Large intestine (tissue), 3 donors: Measurements from ENCODE around the gene ATR. TPM values are rescaled to one million over a fixed set of nuclear protein-coding genes. Genes with fewer than 3 reads are reported as not detected.
A peak's percentile ranks its signal among the peaks of the same experiment; 100 is the strongest.
"Not testable (repeated sequence)": the region's sequence is repeated elsewhere in the genome, so short reads cannot be mapped to it uniquely, and the experiment has no call there.

Experiments used
- DNase-seq, 2 donors: peaks; one replicate each; pipeline versions ENCODE4 v3.0.0 to v3.0.0-alpha.2; 2013
- H3K27ac ChIP-seq: one replicate; pipeline ENCODE4 v1.5.1; 2013; ENCODE audit warnings: low read length
- H3K27me3 ChIP-seq: 2 replicates; pipeline ENCODE4 v1.6.1; 2013; ENCODE audit warnings: low read length; ENCODE audit not compliant: control insufficient read depth, insufficient read depth
- H3K36me3 ChIP-seq: 2 replicates; pipeline ENCODE4 v1.6.1; 2013; ENCODE audit warnings: low read length; ENCODE audit not compliant: control insufficient read depth, insufficient read depth
- H3K4me1 ChIP-seq: one replicate; pipeline ENCODE4 v1.6.1; 2013; ENCODE audit warnings: low read length; ENCODE audit not compliant: control insufficient read depth, insufficient read depth
- H3K4me3 ChIP-seq: one replicate; pipeline ENCODE4 v1.5.1; 2013; ENCODE audit warnings: low read length
- H3K9me3 ChIP-seq: one replicate; pipeline ENCODE4 v1.6.1; 2013; ENCODE audit warnings: mild to moderate bottlenecking, low read depth, low read length, moderate library complexity; ENCODE audit not compliant: control insufficient read depth
- WGBS: methylation state at CpG from one replicate; pipeline ENCODE4 v1.1.5; 2013; ENCODE audit warnings: low lambda C conversion rate; ENCODE audit not compliant: insufficient coverage; 5-methylcytosine and 5-hydroxymethylcytosine counted together
- polyA plus RNA-seq: library from polyadenylated mRNA; unstranded; fragments of 120-200 nt; gene quantifications from one replicate; pipeline ENCODE4 v1.2.1, GENCODE V29; 2013

Gene ATR
- polyA plus RNA-seq, 1 donor = 18.6 TPM

GRCh38 chr3:142450881-142451280, 127.7 kb downstream of the ATR start:
- WGBS = no CpG with 5 or more reads among the region's 5 CpGs
- no peak overlapping the region for H3K27ac ChIP-seq
- no peaks in the 10 kb centered on the region for H3K4me1 ChIP-seq
- no peak for DNase-seq
- no peaks in the 10 kb centered on the region for H3K9me3 ChIP-seq
- peaks cover 9% of the 10 kb centered on the region for H3K36me3 ChIP-seq
- H3K4me3 ChIP-seq = no peak overlapping the region
- H3K27me3 ChIP-seq = no peaks in the 10 kb centered on the region

- no peaks in the 10 kb centered on the region for H3K9me3 ChIP-seq
- WGBS = 92% methylated on average over 2 of the region's 3 CpGs
These were observed 128.3 kb downstream of the ATR start for GRCh38 chr3:142450189-142450588.

GRCh38 chr3:142447852-142448823, 130.4 kb downstream of the ATR start, which contains the start of gene XRN1:
Gene XRN1, minus strand, starts transcription at chr3:142448037. Its CDS starts 93 bp downstream, at chr3:142447944.
- Histone ChIP-seq H3K4me1 (no peaks in the 10 kb centered on the region), H3K9me3 (no peaks in the 10 kb centered on the region), H3K27ac (peak within 1 kb of the TSS; percentile 96), H3K4me3 (peak within 1 kb of the TSS; percentile 78), H3K36me3 (peaks cover 14% of the 10 kb centered on the region), H3K27me3 (no peaks in the 10 kb centered on the region)
- peak; percentile 94 to 96 for DNase-seq
- WGBS = 18% methylated on average over 10 of the region's 52 CpGs

More at GRCh38 chr3:142450189-142450588, 128.3 kb downstream of the ATR start:
- no peak for DNase-seq
- Histone ChIP-seq H3K27me3 (no peaks in the 10 kb centered on the region), H3K36me3 (peaks cover 9% of the 10 kb centered on the region), H3K27ac (no peak overlapping the region), H3K4me1 (no peaks in the 10 kb centered on the region), H3K4me3 (no peak overlapping the region)

GRCh38 chr3:142447301-142447851, 131.2 kb downstream of the ATR start:
- no CpG with 5 or more reads among the region's 35 CpGs for WGBS
- peak overlapping the region; percentile 96 for H3K27ac ChIP-seq
- no peaks in the 10 kb centered on the region for H3K27me3 ChIP-seq
- peaks cover 14% of the 10 kb centered on the region for H3K36me3 ChIP-seq
- no peaks in the 10 kb centered on the region for H3K4me1 ChIP-seq
- peak overlapping the region; percentile 78 for H3K4me3 ChIP-seq
- DNase-seq = peak; percentile 31 to 82
- no peaks in the 10 kb centered on the region for H3K9me3 ChIP-seq

GRCh38 chr3:142445816-142446254, 132.7 kb downstream of the ATR start:
- DNase-seq = peak; percentile 76 to 93
- H3K4me1 ChIP-seq = no peaks in the 10 kb centered on the region
- peak overlapping the region; percentile 96 for H3K27ac ChIP-seq
- H3K4me3 ChIP-seq = peak overlapping the region; percentile 78
- WGBS = no CpG with 5 or more reads among the region's 6 CpGs
- no peaks in the 10 kb centered on the region for H3K27me3 ChIP-seq
- no peaks in the 10 kb centered on the region for H3K9me3 ChIP-seq
- peaks cover 10% of the 10 kb centered on the region for H3K36me3 ChIP-seq

- H3K9me3 ChIP-seq = no peaks in the 10 kb centered on the region
- no peaks in the 10 kb centered on the region for H3K4me1 ChIP-seq
These were observed 134.2 kb downstream of the ATR start for GRCh38 chr3:142444343-142444742.

GRCh38 chr3:142443060-142443459, 135.5 kb downstream of the ATR start:
- not testable (repeated sequence) for H3K27me3 ChIP-seq, H3K27ac ChIP-seq, H3K4me1 ChIP-seq, H3K4me3 ChIP-seq, DNase-seq, H3K9me3 ChIP-seq, H3K36me3 ChIP-seq
- no CpG with 5 or more reads among the region's 12 CpGs for WGBS

More at GRCh38 chr3:142444343-142444742, 134.2 kb downstream of the ATR start:
- DNase-seq = no peak
- 93% methylated on average over 7 of the region's 11 CpGs for WGBS
- H3K27me3 ChIP-seq = no peaks in the 10 kb centered on the region
- H3K4me3 ChIP-seq = no peak overlapping the region
- no peak overlapping the region for H3K27ac ChIP-seq
- H3K36me3 ChIP-seq = peaks cover 7% of the 10 kb centered on the region

GRCh38 chr3:142439499-142440220, 138.9 kb downstream of the ATR start:
- H3K9me3 ChIP-seq, H3K4me1 ChIP-seq, H3K27me3 ChIP-seq, H3K4me3 ChIP-seq: not testable (repeated sequence)
- 67% methylated on average over 3 of the region's 15 CpGs for WGBS
- Histone ChIP-seq H3K36me3 (peaks cover 10% of the 10 kb centered on the region), H3K27ac (peak overlapping the region; percentile 36)
- DNase-seq = peak in 1 of 2 donors; percentile 24

- DNase-seq, H3K27me3 ChIP-seq, H3K27ac ChIP-seq, H3K4me3 ChIP-seq, H3K4me1 ChIP-seq, H3K36me3 ChIP-seq, H3K9me3 ChIP-seq: not testable (repeated sequence)
- no CpG with 5 or more reads among the region's 11 CpGs for WGBS
These were observed 140.4 kb downstream of the ATR start for GRCh38 chr3:142438096-142438495.

GRCh38 chr3:142436951-142437585, 141.5 kb downstream of the ATR start:
- Histone ChIP-seq H3K27ac (peak overlapping the region; percentile 60), H3K9me3 (no peaks in the 10 kb centered on the region)
- DNase-seq = peak in 1 of 2 donors; percentile 59

More at GRCh38 chr3:142436951-142437585, 141.5 kb downstream of the ATR start:
- H3K36me3 ChIP-seq = peaks cover 13% of the 10 kb centered on the region
- H3K4me1 ChIP-seq = peaks cover 7% of the 10 kb centered on the region
- no peaks in the 10 kb centered on the region for H3K27me3 ChIP-seq
- H3K4me3 ChIP-seq = no peak overlapping the region
